Endothelial cell of umbilical vein (primary cell): ENCODE data around the gene SETBP1. TPM values are rescaled to one million over a fixed set of nuclear protein-coding genes. Genes with fewer than 3 reads are reported as not detected.

ENCODE experiments used
- BruUV-seq: library from RNA; stranded (reverse); fragments of 400-500 nt; replicated peaks from 2 replicates; lab custom pipeline; 2021; lab: Mats Ljungman, UMichigan
- CTCF ChIA-PET: fragments of 300-600, 350-600 bp; sonication (Branson Sonifier 250); formaldehyde crosslinking; loops from one replicate; lab custom pipeline; 2021; ENCODE audit warnings: antibody characterized with exemption, inconsistent platforms; lab: Charles Lee
- POLR2A ChIA-PET: fragments of 300-600, 350-600 bp; sonication (Branson Sonifier 250); formaldehyde crosslinking; loops from one replicate; lab custom pipeline; 2021; ENCODE audit warnings: antibody characterized with exemption, inconsistent platforms; lab: Charles Lee
- DNase-seq: peaks from one replicate; pipeline ENCODE4 v3.0.0-alpha.2; 2011; ENCODE audit warnings: low read depth, low spot score
- FAIRE-seq: peaks from 2 replicates; lab custom pipeline; 2011; peaks lifted over from hg19 to GRCh38; lab: Jason Lieb, UNC
- H2AFZ ChIP-seq: 2 replicates; pipeline ENCODE4 v1.6.0; 2012; ENCODE audit warnings: low read depth, low read length, control low read depth, inconsistent platforms
- H3K27ac ChIP-seq: 2 replicates; pipeline ENCODE4 v1.5.1; 2011; ENCODE audit warnings: low read depth, mild to moderate bottlenecking, control low read depth, low read length, moderate library complexity; ENCODE audit not compliant: insufficient read depth
- H3K27me3 ChIP-seq, 2 experiments: 2 replicates each; pipeline versions ENCODE4 v1.6.0 to v1.6.1; 2011; ENCODE audit warnings: low read length in 2 of 2, mixed read lengths in 1 of 2; ENCODE audit not compliant: control insufficient read depth in 2 of 2, insufficient read depth in 2 of 2
- H3K36me3 ChIP-seq, 2 experiments: 2 replicates in 1 of 2; 3 replicates in 1 of 2; pipeline ENCODE4 v1.5.1; 2011; ENCODE audit warnings: low read length in 2 of 2, mild to moderate bottlenecking in 1 of 2, moderate library complexity in 1 of 2; ENCODE audit not compliant: control insufficient read depth in 2 of 2, insufficient read depth in 2 of 2; ENCODE audit errors: extremely low read depth in 1 of 2
- H3K4me1 ChIP-seq: 3 replicates; pipeline ENCODE4 v1.5.1; 2011; ENCODE audit warnings: mild to moderate bottlenecking, low read length; ENCODE audit not compliant: control insufficient read depth, insufficient read depth; ENCODE audit errors: extremely low read depth
- H3K4me2 ChIP-seq: 2 replicates; pipeline ENCODE4 v1.6.1; 2011; ENCODE audit warnings: low read length, control low read depth, mixed read lengths; ENCODE audit not compliant: insufficient read depth
- H3K4me3 ChIP-seq, 3 experiments: fragments of 200-600 bp in 1 of 3; sonication (generic), shearing (Covaris generic) in 1 of 3; replicated peaks in 1 of 3; 2 replicates each; pipeline ENCODE4 v1.5.1; 2011 to 2016; ENCODE audit warnings: control low read depth in 3 of 3, low read length in 3 of 3, mild to moderate bottlenecking in 2 of 3, inconsistent platforms in 1 of 3, low read depth in 1 of 3, moderate library complexity in 1 of 3; ENCODE audit not compliant: insufficient read depth in 1 of 3
- H3K79me2 ChIP-seq: 2 replicates; pipeline ENCODE4 v1.6.0; 2012; ENCODE audit warnings: low read length, inconsistent platforms; ENCODE audit not compliant: control insufficient read depth, insufficient read depth
- H3K9ac ChIP-seq: replicated peaks from 2 replicates; pipeline ENCODE3; 2011; ENCODE audit warnings: low read length, control low read depth; ENCODE audit not compliant: insufficient read depth; ENCODE audit errors: extremely low read depth
- H3K9me1 ChIP-seq: replicated peaks from 3 replicates; pipeline ENCODE4 v1.6.0; 2011; ENCODE audit warnings: mild to moderate bottlenecking, low read length; ENCODE audit not compliant: control insufficient read depth, insufficient read depth; ENCODE audit errors: extremely low read depth
- H3K9me3 ChIP-seq: replicated peaks from 2 replicates; pipeline ENCODE4 v1.5.1; 2012; ENCODE audit warnings: low read length, inconsistent platforms; ENCODE audit not compliant: control insufficient read depth, insufficient read depth
- H4K20me1 ChIP-seq: replicated peaks from 2 replicates; pipeline ENCODE3; 2011; ENCODE audit warnings: mild to moderate bottlenecking, low read length; ENCODE audit not compliant: control insufficient read depth, insufficient read depth; ENCODE audit errors: extremely low read depth
- CTCF ChIP-seq, 2 donors: IDR thresholded peaks; 1 replicate in 1 of 2; 2 replicates in 1 of 2; pipeline ENCODE4 v1.5.1; 2011; ENCODE audit warnings: low read length in 2 of 2, mild to moderate bottlenecking in 2 of 2, moderate library complexity in 2 of 2, control low read depth in 1 of 2, inconsistent platforms in 1 of 2, low read depth in 1 of 2; ENCODE audit not compliant: insufficient read depth in 1 of 2; ENCODE audit errors: extremely low read depth in 1 of 2
- EZH2 ChIP-seq: IDR thresholded peaks from 2 replicates; pipeline ENCODE4 v1.6.1; 2012; ENCODE audit warnings: borderline replicate concordance, low read depth, mild to moderate bottlenecking, moderate library complexity, low read length, inconsistent platforms; ENCODE audit not compliant: severe bottlenecking
- FOS ChIP-seq: IDR thresholded peaks from 2 replicates; pipeline ENCODE4 v1.6.1; 2011; ENCODE audit warnings: mild to moderate bottlenecking, low read length, moderate library complexity, borderline replicate concordance; ENCODE audit not compliant: insufficient read depth
- GATA2 ChIP-seq: IDR thresholded peaks from 2 replicates; pipeline ENCODE4 v1.7.0; 2011; ENCODE audit warnings: low read depth, mild to moderate bottlenecking, moderate library complexity, mixed read lengths, low read length; ENCODE audit not compliant: insufficient read length, insufficient read depth
- JUN ChIP-seq: IDR thresholded peaks from 2 replicates; pipeline ENCODE4 v1.6.1; 2011; ENCODE audit warnings: borderline replicate concordance, low read depth; ENCODE audit not compliant: insufficient read length, insufficient read depth
- MAX ChIP-seq: IDR thresholded peaks from 2 replicates; pipeline ENCODE4 v1.6.1; 2011; ENCODE audit not compliant: insufficient read depth, insufficient read length
- MYC ChIP-seq: IDR thresholded peaks from one replicate; pipeline ENCODE4 v1.6.1; 2011; ENCODE audit warnings: mild to moderate bottlenecking, low read depth, low read length
- POLR2A ChIP-seq: IDR thresholded peaks from 2 replicates; pipeline ENCODE4 v1.6.1; 2012; ENCODE audit warnings: low read depth, mild to moderate bottlenecking, control low read depth, low read length
- POLR2AphosphoS5 ChIP-seq: IDR thresholded peaks from 2 replicates; pipeline ENCODE4 v1.6.1; 2012; ENCODE audit warnings: low read depth, mild to moderate bottlenecking, control low read depth, low read length, moderate library complexity; ENCODE audit not compliant: insufficient read depth
- dilution Hi-C: fragments of 300-500 bp; cut with MboI; formaldehyde crosslinking; loops from one replicate; pipeline ENCODE4 v1.15.0; 2019; ENCODE audit warnings: low sequenced_read_pairs; ENCODE audit not compliant: extremely low pct_ligation_motif_present
- intact Hi-C: fragments of 100-400 bp; cut with micrococcal nuclease; formaldehyde crosslinking; loops from one replicate; pipeline ENCODE4 v1.10.0; 2022
- polyA plus RNA-seq, 4 experiments: library from polyadenylated mRNA; depleted of rRNA in 3 of 4; stranded (reverse) in 3 of 4; unstranded in 1 of 4; fragments of >200 nt; gene quantifications; 2 replicates each; pipeline versions ENCODE4 v1.2.1 to v1.2.3, GENCODE V29; 2011 to 2012; ENCODE audit warnings: missing spikeins in 1 of 4
- total RNA-seq: library from RNA; stranded (reverse); gene quantifications from 2 replicates; pipeline ENCODE4 v1.2.3, GENCODE V29; 2021

SETBP1 gene
- total and polyA plus RNA-seq, 2 donors (not counting 3 experiments of a cell fraction or from before 2014, with no cell fraction given), result 0.76 to 3.1 TPM

GRCh38 chr18:45044787-45045186 lies 364.1 kb downstream of the SETBP1 start:
- CTCF ChIA-PET, result no interaction called here
- Histone ChIP-seq H3K9me1 (no peaks in the 10 kb centered on the region), H3K4me2 (no peak overlapping the region), H3K27ac (no peak overlapping the region), H3K4me3 (no peak overlapping the region), H3K9ac (no peak overlapping the region), H3K36me3 (no peaks in the 10 kb centered on the region), H3K9me3 (no peaks in the 10 kb centered on the region), H3K27me3 (no peaks in the 10 kb centered on the region), H3K4me1 (no peaks in the 10 kb centered on the region), H2AFZ (no peak overlapping the region), H3K79me2 (no peaks in the 10 kb centered on the region), H4K20me1 (no peaks in the 10 kb centered on the region)
- intact Hi-C loops, result no loop called here
- BruUV-seq, result no TSS peak
- dilution Hi-C loops, result no loop called here
- TF ChIP-seq POLR2AphosphoS5, result no peak
- TF ChIP-seq JUN, result no peak
- no peak for TF ChIP-seq EZH2
- no peak for TF ChIP-seq GATA2
- no peak for TF ChIP-seq MYC
- no peak for TF ChIP-seq MAX
- TF ChIP-seq FOS, result no peak
- no peak for TF ChIP-seq POLR2A
- TF ChIP-seq CTCF (IDR thresholded peaks at IDR 0.05; ENCODE audit: extremely low read depth in 1 of 2, insufficient read depth in 1 of 2, low read depth in 1 of 2, low read length in 2 of 2), result no peak
- FAIRE-seq (no peak), DNase-seq (no peak)
- POLR2A ChIA-PET, result no interaction called here
